SK-N-SH (cell line): Measurements from ENCODE around the gene TMC1. TPM values are rescaled to one million over a fixed set of nuclear protein-coding genes. Genes with fewer than 3 reads are reported as not detected.
"Not testable (repeated sequence)": the region's sequence is repeated elsewhere in the genome, so short reads cannot be mapped to it uniquely, and the experiment has no call there.

ENCODE experiments used
- CTCF ChIA-PET: fragments of 300-600, 350-600 bp; formaldehyde crosslinking; extraction: SDS; loops from one replicate; lab custom pipeline; 2021; lab: Yijun Ruan, JAX
- POLR2A ChIA-PET: fragments of 350-600 bp; sonication (Branson Sonifier 250); formaldehyde crosslinking; extraction: SDS; loops from one replicate; lab custom pipeline; 2020; ENCODE audit warnings: antibody characterized with exemption, inconsistent platforms; lab: Yijun Ruan, JAX
- DNase-seq: peaks from one replicate; pipeline ENCODE4 v3.0.0; 2012
- H2AFZ ChIP-seq: fragments of 200-600 bp; sonication (generic); 2 replicates; pipeline ENCODE4 v1.8.1; 2016; ENCODE audit warnings: antibody characterized with exemption, mild to moderate bottlenecking, low read depth
- H3F3A ChIP-seq: fragments of 200-600 bp; sonication (generic); replicated peaks from 2 replicates; pipeline ENCODE3; 2016; ENCODE audit warnings: antibody characterized with exemption, mild to moderate bottlenecking; ENCODE audit not compliant: insufficient read depth
- H3K27ac ChIP-seq, 2 experiments: fragments of 200-500 bp in 1 of 2; fragments of 200-600 bp in 1 of 2; sonication (Bioruptor generic) in 1 of 2; sonication (generic), shearing (Covaris generic) in 1 of 2; 2 replicates each; pipeline versions ENCODE4 v1.5.1 to v1.6.1; 2014 to 2016; ENCODE audit warnings: low read depth in 2 of 2, inconsistent platforms in 1 of 2, low read length in 1 of 2, mild to moderate bottlenecking in 1 of 2, mixed read lengths in 1 of 2
- H3K27me3 ChIP-seq: fragments of 200-600 bp; sonication (generic), shearing (Covaris generic); 2 replicates; pipeline ENCODE4 v1.6.1; 2016; ENCODE audit warnings: mixed run types; ENCODE audit not compliant: insufficient read depth
- H3K36me3 ChIP-seq, 2 experiments: fragments of 200-500 bp in 1 of 2; fragments of 200-600 bp in 1 of 2; sonication (Bioruptor generic) in 1 of 2; sonication (generic) in 1 of 2; replicated peaks in 1 of 2; 2 replicates each; pipeline versions ENCODE3 to v1.5.1; 2014 to 2016; ENCODE audit warnings: low read length in 1 of 2, mild to moderate bottlenecking in 1 of 2; ENCODE audit not compliant: insufficient read depth in 2 of 2, control insufficient read depth in 1 of 2
- H3K4me1 ChIP-seq, 2 experiments: fragments of 200-500 bp in 1 of 2; fragments of 200-600 bp in 1 of 2; sonication (Bioruptor generic) in 1 of 2; sonication (generic), shearing (Covaris generic) in 1 of 2; 2 replicates each; pipeline versions ENCODE4 v1.5.1 to v1.6.1; 2014 to 2016; ENCODE audit warnings: low read depth in 1 of 2, low read length in 1 of 2, mixed run types in 1 of 2; ENCODE audit not compliant: insufficient read depth in 2 of 2, control insufficient read depth in 1 of 2
- H3K4me2 ChIP-seq: fragments of 200-600 bp; sonication (generic), shearing (Covaris generic); 2 replicates; pipeline ENCODE4 v1.6.1; 2017; ENCODE audit warnings: mixed run types
- H3K4me3 ChIP-seq, 2 experiments: fragments of 200-500 bp in 1 of 2; fragments of 200-600 bp in 1 of 2; sonication (Bioruptor generic) in 1 of 2; sonication (generic), shearing (Covaris generic) in 1 of 2; 2 replicates each; pipeline versions ENCODE4 v1.5.1 to v1.8.1; 2014 to 2016; ENCODE audit warnings: low read depth in 2 of 2, inconsistent platforms in 1 of 2, low read length in 1 of 2, mild to moderate bottlenecking in 1 of 2, mixed read lengths in 1 of 2, moderate library complexity in 1 of 2
- H3K79me2 ChIP-seq: fragments of 200-600 bp; sonication (generic); 2 replicates; pipeline ENCODE4 v1.8.1; 2017; ENCODE audit warnings: mild to moderate bottlenecking; ENCODE audit not compliant: insufficient read depth
- H3K9ac ChIP-seq: fragments of 200-600 bp; sonication (generic); 2 replicates; pipeline ENCODE4 v1.6.1; 2017; ENCODE audit warnings: mixed run types
- H3K9me2 ChIP-seq: fragments of 200-600 bp; sonication (generic); 2 replicates; pipeline ENCODE4 v1.6.1; 2017; ENCODE audit warnings: mixed run types
- H3K9me3 ChIP-seq: fragments of 200-600 bp; sonication (generic); 2 replicates; pipeline ENCODE4 v1.6.1; 2017; ENCODE audit warnings: mixed run types, mild to moderate bottlenecking, moderate library complexity
- H4K20me1 ChIP-seq: fragments of 200-600 bp; sonication (generic); 2 replicates; pipeline ENCODE4 v1.6.1; 2017; ENCODE audit warnings: mild to moderate bottlenecking, mixed run types; ENCODE audit not compliant: insufficient read depth
- CTCF ChIP-seq: fragments of 200-600 bp; sonication (generic); IDR thresholded peaks from 2 replicates; pipeline ENCODE4 v1.6.1; 2017; ENCODE audit warnings: antibody characterized with exemption, mild to moderate bottlenecking, moderate library complexity
- ELF1 ChIP-seq: IDR thresholded peaks from 2 replicates; pipeline ENCODE4 v1.4.0; 2012
- EP300 ChIP-seq, 2 experiments: IDR thresholded peaks; 2 replicates each; pipeline versions ENCODE4 v1.4.0 to v1.6.1; 2012; ENCODE audit warnings: borderline replicate concordance in 1 of 2, low read depth in 1 of 2, low read length in 1 of 2
- EZH2phosphoT487 ChIP-seq: fragments of 200-600 bp; sonication (generic); IDR thresholded peaks from 2 replicates; pipeline ENCODE4 v1.6.1; 2017; ENCODE audit warnings: low read depth, mixed run types, mild to moderate bottlenecking, antibody characterized with exemption, moderate library complexity, borderline replicate concordance
- JUND ChIP-seq: IDR thresholded peaks from 2 replicates; pipeline ENCODE4 v1.4.0; 2012
- NRF1 ChIP-seq: IDR thresholded peaks from 2 replicates; pipeline ENCODE4 v1.6.1; 2012; ENCODE audit warnings: low read depth, mild to moderate bottlenecking, low read length
- POLR2AphosphoS5 ChIP-seq: IDR thresholded peaks from 2 replicates; pipeline ENCODE4 v1.6.1; 2012; ENCODE audit warnings: low read depth, low read length
- RCOR1 ChIP-seq: fragments of 150-350 bp; IDR thresholded peaks from 2 replicates; pipeline ENCODE4 v1.6.1; 2017; ENCODE audit warnings: antibody characterized with exemption, low read length
- REST ChIP-seq: IDR thresholded peaks from 2 replicates; pipeline ENCODE4 v1.6.1; 2012; ENCODE audit warnings: mild to moderate bottlenecking, low read depth, low read length, moderate library complexity
- RXRA ChIP-seq: IDR thresholded peaks from 2 replicates; pipeline ENCODE4 v1.4.0; 2012; ENCODE audit warnings: low read depth, mild to moderate bottlenecking, borderline replicate concordance
- SIN3A ChIP-seq: IDR thresholded peaks from 2 replicates; pipeline ENCODE4 v1.6.1; 2012; ENCODE audit warnings: low read depth, mild to moderate bottlenecking, low read length, moderate library complexity, borderline replicate concordance
- SMC3 ChIP-seq: IDR thresholded peaks from 2 replicates; pipeline ENCODE4 v1.6.1; 2012; ENCODE audit warnings: low read depth, low read length, improper control_type of control experiment
- TAF1 ChIP-seq: IDR thresholded peaks from 2 replicates; pipeline ENCODE4 v1.6.1; 2012; ENCODE audit warnings: low read depth, mild to moderate bottlenecking, low read length, moderate library complexity, borderline replicate concordance
- TEAD4 ChIP-seq: IDR thresholded peaks from 2 replicates; pipeline ENCODE4 v1.4.0; 2012; ENCODE audit warnings: mild to moderate bottlenecking, borderline replicate concordance; ENCODE audit not compliant: insufficient read depth
- WGBS: methylation state at CpG from one replicate; pipeline ENCODE4 v1.1.6; 2017; ENCODE audit warnings: low lambda C conversion rate; 5-methylcytosine and 5-hydroxymethylcytosine counted together
- polyA plus RNA-seq, 3 experiments: library from polyadenylated mRNA; depleted of rRNA; stranded (reverse); fragments of >200 nt; gene quantifications; 2 replicates each; pipeline ENCODE4 v1.2.3, GENCODE V29; 2012

The TMC1 gene
- polyA plus RNA-seq, 1 of the 3 experiments (the other 2 are of a cell fraction): not detected

- Histone ChIP-seq H4K20me1 (no peaks in the 10 kb centered on the region), H2AFZ (no peak overlapping the region), H3K27me3 (no peaks in the 10 kb centered on the region), H3K9ac (no peak overlapping the region), H3K79me2 (no peaks in the 10 kb centered on the region), H3K4me1 (no peaks in the 10 kb centered on the region), H3K9me2 (no peaks in the 10 kb centered on the region), H3K9me3 (no peaks in the 10 kb centered on the region)
- POLR2A ChIA-PET: no interaction called here
- 17% methylated on average over 5 of the region's 5 CpGs for WGBS
- TF ChIP-seq REST: no peak
- TF ChIP-seq SIN3A: no peak
- no peak for TF ChIP-seq TEAD4
- no peak for TF ChIP-seq ELF1
- no peak for TF ChIP-seq RXRA
- no peak for TF ChIP-seq CTCF
- TF ChIP-seq NRF1: no peak
- no peak for TF ChIP-seq EZH2phosphoT487
- TF ChIP-seq, all 33 proteins: peak for 0
- H3K4me2 ChIP-seq: no peak overlapping the region
- no peaks in the 10 kb centered on the region for H3K36me3 ChIP-seq
- no peak overlapping the region for H3K4me3 ChIP-seq
- no peak for DNase-seq
- no peak overlapping the region for H3K27ac ChIP-seq
- CTCF ChIA-PET: no interaction called here
- no peaks in the 10 kb centered on the region for H3F3A ChIP-seq
Measured at GRCh38 chr9:72800328-72800994, 279.1 kb downstream of the TMC1 start.

GRCh38 chr9:72805238-72805637 lies 283.8 kb downstream of the TMC1 start:
- Histone ChIP-seq H3K4me3 (no peak overlapping the region), H3K27ac (no peak overlapping the region), H3K4me2 (no peak overlapping the region), H3F3A (no peaks in the 10 kb centered on the region), H4K20me1 (no peaks in the 10 kb centered on the region), H3K9me3 (no peaks in the 10 kb centered on the region), H3K79me2 (no peaks in the 10 kb centered on the region), H3K27me3 (no peaks in the 10 kb centered on the region), H2AFZ (no peak overlapping the region), H3K9ac (no peak overlapping the region), H3K9me2 (no peaks in the 10 kb centered on the region), H3K4me1 (no peaks in the 10 kb centered on the region), H3K36me3 (no peaks in the 10 kb centered on the region)
- ChIA-PET POLR2A (no interaction called here), CTCF (no interaction called here)
- 18% methylated on average over 1 of the region's 1 CpG for WGBS
- no peak for DNase-seq
- no peak for TF ChIP-seq ELF1
- TF ChIP-seq EP300 (IDR thresholded peaks at IDR 0.05; ENCODE audit: borderline replicate concordance in 1 of 2, low read depth in 1 of 2, low read length in 1 of 2): no peak
- TF ChIP-seq SIN3A: no peak
- no peak for TF ChIP-seq TAF1
- no peak for TF ChIP-seq JUND
- no peak for TF ChIP-seq SMC3
- TF ChIP-seq NRF1: no peak
- TF ChIP-seq RCOR1: no peak
- no peak for TF ChIP-seq POLR2AphosphoS5

GRCh38 chr9:72806313-72806809 lies 285.0 kb downstream of the TMC1 start:
- DNase-seq, H3F3A ChIP-seq, H3K79me2 ChIP-seq, H3K9me2 ChIP-seq, H3K4me3 ChIP-seq, H3K9ac ChIP-seq, H3K4me2 ChIP-seq, POLR2A ChIA-PET, H3K27me3 ChIP-seq, H3K4me1 ChIP-seq, H2AFZ ChIP-seq, H3K9me3 ChIP-seq, H4K20me1 ChIP-seq, H3K27ac ChIP-seq, H3K36me3 ChIP-seq: not testable (repeated sequence)
- CTCF ChIA-PET: interaction anchor here (1.3 kb wide), 1 partner anchor 16 kb away, joined by 4 read pairs; no protein-coding TSS in a partner anchor
- no CpG with 5 or more reads among the region's 35 CpGs for WGBS
